Fibroblast of lung (primary cell): Measurements from ENCODE around the gene TMEM252. TPM values are rescaled to one million over a fixed set of nuclear protein-coding genes. Genes with fewer than 3 reads are reported as not detected.
A peak's percentile ranks its signal among the peaks of the same experiment; 100 is the strongest.

ENCODE experiments used
- DNase-seq, 2 donors: peaks; one replicate each; pipeline versions ENCODE4 v3.0.0 to v3.0.0-alpha.2; 2010; ENCODE audit warnings: low read depth in 2 of 2
- H2AFZ ChIP-seq: 2 replicates; pipeline ENCODE4 v1.5.1; 2012; ENCODE audit warnings: low read length, control low read depth, inconsistent platforms
- H3K27ac ChIP-seq: 2 replicates; pipeline ENCODE4 v1.5.1; 2011; ENCODE audit warnings: low read length, control low read depth; ENCODE audit not compliant: insufficient read depth
- H3K27me3 ChIP-seq: 2 replicates; pipeline ENCODE4 v1.5.1; 2011; ENCODE audit warnings: mild to moderate bottlenecking, low read length; ENCODE audit not compliant: control insufficient read depth, insufficient read depth
- H3K36me3 ChIP-seq: 2 replicates; pipeline ENCODE4 v1.5.1; 2011; ENCODE audit warnings: low read length; ENCODE audit not compliant: control insufficient read depth, insufficient read depth
- H3K4me1 ChIP-seq: 2 replicates; pipeline ENCODE4 v1.5.1; 2011; ENCODE audit warnings: low read length; ENCODE audit not compliant: control insufficient read depth, insufficient read depth; ENCODE audit errors: extremely low read depth
- H3K4me2 ChIP-seq: 2 replicates; pipeline ENCODE4 v1.5.1; 2011; ENCODE audit warnings: low read length, control low read depth; ENCODE audit not compliant: insufficient read depth; ENCODE audit errors: extremely low read depth
- H3K4me3 ChIP-seq, 4 experiments: fragments of 200-600 bp in 1 of 4; sonication (generic) in 1 of 4; replicated peaks in 1 of 4; 2 replicates each; pipeline ENCODE4 v1.5.1; 2011 to 2016; ENCODE audit warnings: low read length in 4 of 4, low read depth in 3 of 4, mild to moderate bottlenecking in 3 of 4, control low read depth in 2 of 4, inconsistent platforms in 1 of 4, mixed read lengths in 1 of 4; ENCODE audit not compliant: insufficient read depth in 1 of 4; ENCODE audit errors: control extremely low read depth in 1 of 4
- H3K79me2 ChIP-seq: 2 replicates; pipeline ENCODE4 v1.5.1; 2012; ENCODE audit warnings: mild to moderate bottlenecking, low read length, inconsistent platforms; ENCODE audit not compliant: control insufficient read depth, insufficient read depth
- H3K9ac ChIP-seq: 2 replicates; pipeline ENCODE4 v1.5.1; 2011; ENCODE audit warnings: mild to moderate bottlenecking, low read length, control low read depth; ENCODE audit not compliant: insufficient read depth
- H3K9me3 ChIP-seq: 2 replicates; pipeline ENCODE4 v1.5.1; 2012; ENCODE audit warnings: low read depth, low read length; ENCODE audit not compliant: control insufficient read depth, insufficient read depth
- H4K20me1 ChIP-seq: 2 replicates; pipeline ENCODE4 v1.5.1; 2011; ENCODE audit warnings: low read length; ENCODE audit not compliant: control insufficient read depth, insufficient read depth; ENCODE audit errors: extremely low read depth
- EZH2 ChIP-seq: IDR thresholded peaks from 2 replicates; pipeline ENCODE4 v1.5.1; 2012; ENCODE audit warnings: low read length, control low read depth, mild to moderate bottlenecking; ENCODE audit errors: missing control alignments
- polyA minus RNA-seq: library from RNA; depleted of rRNA, polyadenylated mRNA; stranded (reverse); fragments of >200 nt; gene quantifications from 2 replicates; pipeline ENCODE4 v1.2.3, GENCODE V29; 2011; ENCODE audit warnings: low replicate concordance
- polyA plus RNA-seq, 2 donors: library from polyadenylated mRNA; depleted of rRNA in 1 of 2; stranded (reverse) in 1 of 2; unstranded in 1 of 2; fragments of >200 nt; gene quantifications; 2 replicates each; pipeline ENCODE4 v1.2.1, GENCODE V29; 2011 to 2012; ENCODE audit warnings: missing spikeins in 1 of 2
- total RNA-seq: library from RNA; depleted of rRNA; stranded (reverse); fragments of >200 nt; gene quantifications from 2 replicates; pipeline ENCODE4 v1.2.1, GENCODE V29; 2014
- TF ChIP-seq, protein P1 (sequence below), 2 donors: IDR thresholded peaks in 1 of 2; conservative IDR thresholded peaks in 1 of 2; 1 replicate in 1 of 2; 2 replicates in 1 of 2; pipeline ENCODE4 v1.5.1; 2011 to 2012; ENCODE audit warnings: low read length in 2 of 2, control low read depth in 1 of 2, inconsistent platforms in 1 of 2, low read depth in 1 of 2, mild to moderate bottlenecking in 1 of 2

The TMEM252 gene
- not detected in 2 replicates for total RNA-seq
- polyA plus RNA-seq, result not detected in 2 replicates
- polyA plus RNA-seq (2012), result 0.23 and 0.37 TPM in 2 replicates
- polyA minus RNA-seq, result not detected in 2 replicates

- no peak within 1 kb of the TSS for H3K9ac ChIP-seq
- H2AFZ ChIP-seq, result no peak within 1 kb of the TSS
- H3K4me2 ChIP-seq, result peak within 1 kb of the TSS; percentile 35
- no peaks in the 10 kb centered on the region for H3K79me2 ChIP-seq
- no peaks in the 10 kb centered on the region for H3K27me3 ChIP-seq
- no peak within 1 kb of the TSS for H3K4me3 ChIP-seq
- no peak within 1 kb of the TSS for H3K27ac ChIP-seq
- no peaks in the 10 kb centered on the region for H3K4me1 ChIP-seq
- DNase-seq, result no peak
- no peaks in the 10 kb centered on the region for H3K36me3 ChIP-seq
- no peaks in the 10 kb centered on the region for H3K9me3 ChIP-seq
- TF ChIP-seq, protein P1, sequence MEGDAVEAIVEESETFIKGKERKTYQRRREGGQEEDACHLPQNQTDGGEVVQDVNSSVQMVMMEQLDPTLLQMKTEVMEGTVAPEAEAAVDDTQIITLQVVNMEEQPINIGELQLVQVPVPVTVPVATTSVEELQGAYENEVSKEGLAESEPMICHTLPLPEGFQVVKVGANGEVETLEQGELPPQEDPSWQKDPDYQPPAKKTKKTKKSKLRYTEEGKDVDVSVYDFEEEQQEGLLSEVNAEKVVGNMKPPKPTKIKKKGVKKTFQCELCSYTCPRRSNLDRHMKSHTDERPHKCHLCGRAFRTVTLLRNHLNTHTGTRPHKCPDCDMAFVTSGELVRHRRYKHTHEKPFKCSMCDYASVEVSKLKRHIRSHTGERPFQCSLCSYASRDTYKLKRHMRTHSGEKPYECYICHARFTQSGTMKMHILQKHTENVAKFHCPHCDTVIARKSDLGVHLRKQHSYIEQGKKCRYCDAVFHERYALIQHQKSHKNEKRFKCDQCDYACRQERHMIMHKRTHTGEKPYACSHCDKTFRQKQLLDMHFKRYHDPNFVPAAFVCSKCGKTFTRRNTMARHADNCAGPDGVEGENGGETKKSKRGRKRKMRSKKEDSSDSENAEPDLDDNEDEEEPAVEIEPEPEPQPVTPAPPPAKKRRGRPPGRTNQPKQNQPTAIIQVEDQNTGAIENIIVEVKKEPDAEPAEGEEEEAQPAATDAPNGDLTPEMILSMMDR (conservative IDR thresholded peaks at IDR 0.05 in 1 of 2, IDR thresholded peaks at IDR 0.05 in 1 of 2; ENCODE audit: low read depth in 1 of 2, low read length in 2 of 2), result no peak
- no peak for TF ChIP-seq EZH2
- no peaks in the 10 kb centered on the region for H4K20me1 ChIP-seq
These were observed at the start of gene TMEM252 for GRCh38 chr9:68540712-68541535. Gene TMEM252, minus strand, starts transcription at chr9:68540883. Its CDS starts 69 bp downstream, at chr9:68540814.

DNA sequence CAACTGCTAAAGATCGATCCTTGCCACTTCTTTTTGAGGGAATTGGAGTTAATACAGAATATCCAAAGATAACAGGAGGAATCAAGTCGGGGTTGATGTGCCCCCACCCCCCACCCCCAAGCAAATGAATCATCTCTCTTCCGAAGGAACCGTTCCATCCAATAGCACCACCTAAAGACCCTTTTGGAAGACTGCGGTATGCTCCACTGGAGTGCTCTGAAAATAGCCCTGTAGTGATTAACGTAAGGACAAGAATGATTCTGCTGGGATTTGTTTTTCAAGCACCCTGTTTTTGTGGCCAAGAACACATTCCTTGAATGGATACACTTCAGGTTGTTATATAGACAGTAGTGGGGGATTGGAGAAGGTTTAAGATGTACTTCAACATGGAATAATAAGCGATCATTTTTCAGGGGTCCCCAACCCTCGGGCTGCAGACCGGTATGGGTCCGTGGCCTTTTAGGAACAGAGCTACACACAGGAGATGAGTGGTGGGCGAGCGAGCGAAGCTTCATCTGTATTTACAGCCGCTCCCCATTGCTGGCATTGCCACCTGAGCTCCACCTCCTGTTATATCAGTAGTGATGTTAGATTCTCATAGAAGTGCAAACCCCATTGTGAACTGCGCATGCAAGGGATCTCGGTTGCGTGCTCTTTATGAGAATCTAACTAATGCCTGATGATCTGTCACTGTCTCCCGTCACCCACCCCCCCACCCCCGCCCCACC, 44.5 kb upstream of the TMEM252 start:
- Histone ChIP-seq H3K9me3 (no peaks in the 10 kb centered on the region), H3K4me3 (no peak overlapping the region), H3K27me3 (no peaks in the 10 kb centered on the region), H2AFZ (no peak overlapping the region), H3K9ac (no peak overlapping the region), H3K36me3 (no peaks in the 10 kb centered on the region), H3K27ac (no peak overlapping the region), H4K20me1 (no peaks in the 10 kb centered on the region), H3K79me2 (no peaks in the 10 kb centered on the region), H3K4me2 (no peak overlapping the region), H3K4me1 (no peaks in the 10 kb centered on the region)
- TF ChIP-seq, protein P1 (conservative IDR thresholded peaks at IDR 0.05 in 1 of 2, IDR thresholded peaks at IDR 0.05 in 1 of 2; ENCODE audit: low read depth in 1 of 2, low read length in 2 of 2), result peak in 1 of 2 donors; percentile 10
- TF ChIP-seq EZH2, result no peak
- DNase-seq, result no peak
